Keratinocyte (primary cell): ENCODE results near the gene PGAM5. TPM values are rescaled to one million over a fixed set of nuclear protein-coding genes. Genes with fewer than 3 reads are reported as not detected.

Source experiments
- DNase-seq: peaks from one replicate; pipeline ENCODE4 v3.0.0-alpha.2; 2011; ENCODE audit warnings: low read depth, missing footprints, low spot score
- FAIRE-seq: peaks from 2 replicates; lab custom pipeline; 2011; peaks lifted over from hg19 to GRCh38; lab: Jason Lieb, UNC
- H2AFZ ChIP-seq: 2 replicates; pipeline ENCODE4 v1.6.0; 2012; ENCODE audit warnings: low read length, control low read depth, inconsistent platforms; ENCODE audit not compliant: control insufficient read depth
- H3K27ac ChIP-seq: 2 replicates; pipeline ENCODE4 v1.5.1; 2011; ENCODE audit warnings: low read length; ENCODE audit not compliant: control insufficient read depth, insufficient read depth
- H3K27me3 ChIP-seq: 3 replicates; pipeline ENCODE4 v1.6.0; 2011; ENCODE audit warnings: low read length; ENCODE audit not compliant: control insufficient read depth, insufficient read depth; ENCODE audit errors: extremely low read depth
- H3K36me3 ChIP-seq, 2 experiments: 2 replicates in 1 of 2; 3 replicates in 1 of 2; pipeline ENCODE4 v1.5.1; 2011; ENCODE audit warnings: low read length in 2 of 2, mild to moderate bottlenecking in 1 of 2; ENCODE audit not compliant: control insufficient read depth in 2 of 2, insufficient read depth in 2 of 2; ENCODE audit errors: extremely low read depth in 1 of 2
- H3K4me1 ChIP-seq: 3 replicates; pipeline ENCODE4 v1.5.1; 2011; ENCODE audit warnings: low read length; ENCODE audit not compliant: control insufficient read depth, insufficient read depth; ENCODE audit errors: extremely low read depth
- H3K4me2 ChIP-seq: 3 replicates; pipeline ENCODE4 v1.6.0; 2011; ENCODE audit warnings: low read depth, low read length; ENCODE audit not compliant: control insufficient read depth, insufficient read depth; ENCODE audit errors: extremely low read depth
- H3K4me3 ChIP-seq, 3 experiments: fragments of 200-600 bp in 1 of 3; sonication (generic) in 1 of 3; 2 replicates in 2 of 3; 3 replicates in 1 of 3; pipeline ENCODE4 v1.5.1; 2011 to 2016; ENCODE audit warnings: low read length in 3 of 3, mild to moderate bottlenecking in 3 of 3, control low read depth in 2 of 3, inconsistent platforms in 1 of 3, low read depth in 1 of 3, mixed read lengths in 1 of 3, mixed run types in 1 of 3, moderate library complexity in 1 of 3; ENCODE audit not compliant: control insufficient read depth in 2 of 3, insufficient read depth in 2 of 3; ENCODE audit errors: extremely low read depth in 1 of 3
- H3K79me2 ChIP-seq: 2 replicates; pipeline ENCODE4 v1.6.0; 2012; ENCODE audit warnings: low read length; ENCODE audit not compliant: control insufficient read depth, insufficient read depth
- H3K9ac ChIP-seq: 3 replicates; pipeline ENCODE4 v1.6.0; 2011; ENCODE audit warnings: low read length; ENCODE audit not compliant: control insufficient read depth, insufficient read depth; ENCODE audit errors: extremely low read depth
- H3K9me1 ChIP-seq: 3 replicates; pipeline ENCODE4 v1.6.0; 2011; ENCODE audit warnings: low read length; ENCODE audit not compliant: control insufficient read depth, insufficient read depth; ENCODE audit errors: extremely low read depth
- H3K9me3 ChIP-seq: 2 replicates; pipeline ENCODE4 v1.5.1; 2012; ENCODE audit warnings: low read depth, low read length; ENCODE audit not compliant: control insufficient read depth
- H4K20me1 ChIP-seq: 3 replicates; pipeline ENCODE4 v1.6.0; 2011; ENCODE audit warnings: low read length; ENCODE audit not compliant: control insufficient read depth, insufficient read depth; ENCODE audit errors: extremely low read depth
- EZH2 ChIP-seq: IDR thresholded peaks from one replicate; pipeline ENCODE4 v1.6.1; 2012; ENCODE audit warnings: inconsistent platforms, mild to moderate bottlenecking, low read length, moderate library complexity
- dilution Hi-C: fragments of 300-500 bp; cut with MboI; formaldehyde crosslinking; loops from one replicate; pipeline ENCODE4 v1.7.0; 2020; ENCODE audit warnings: low sequenced_read_pairs; ENCODE audit not compliant: extremely low pct_ligation_motif_present
- polyA plus RNA-seq, 5 experiments: library from polyadenylated mRNA; depleted of rRNA in 3 of 5; stranded (reverse) in 3 of 5; stranded (forward) in 1 of 5; unstranded in 1 of 5; fragments of >200 nt; gene quantifications; 1 replicate in 1 of 5; 2 replicates in 3 of 5; 3 replicates in 1 of 5; pipeline versions ENCODE4 v1.2.1 to v1.2.3, GENCODE V29; 2011 to 2012; ENCODE audit warnings: missing spikeins in 2 of 5, low read depth in 1 of 5, low replicate concordance in 1 of 5
- TF ChIP-seq, protein P1 (sequence below), 3 experiments: IDR thresholded peaks in 1 of 3; conservative IDR thresholded peaks in 1 of 3; optimal IDR thresholded peaks in 1 of 3; 2 replicates in 2 of 3; 3 replicates in 1 of 3; pipeline versions ENCODE3 to v1.5.1; 2011; ENCODE audit warnings: low read length in 3 of 3, mild to moderate bottlenecking in 3 of 3, moderate library complexity in 2 of 3, control low read depth in 1 of 3, inconsistent platforms in 1 of 3; ENCODE audit not compliant: insufficient read depth in 2 of 3; ENCODE audit errors: extremely low read depth in 1 of 3

PGAM5 gene
- polyA plus RNA-seq, 1 donor (not counting 4 experiments of a cell fraction or from before 2014, with no cell fraction given): 31.5 TPM

DNA sequence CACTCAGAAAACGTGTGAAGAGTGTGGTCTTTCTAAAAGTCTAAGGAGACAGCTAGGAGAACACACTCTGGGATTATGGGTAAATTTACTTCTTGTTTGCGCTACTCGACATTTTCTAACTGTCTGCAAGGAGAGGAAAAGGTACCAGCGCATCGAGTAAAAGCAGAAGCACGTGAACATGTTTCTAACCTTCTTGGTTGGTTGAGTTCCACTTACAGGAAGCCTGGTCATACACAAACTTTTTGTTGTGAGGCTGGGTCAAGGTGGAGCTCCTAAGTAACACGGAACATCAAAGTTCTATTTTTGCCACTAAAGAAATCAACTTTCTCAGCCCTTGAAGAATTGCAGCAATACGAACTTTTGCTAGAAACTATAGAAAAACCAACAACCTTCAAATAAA, 31.0 kb downstream of the PGAM5 start:
- dilution Hi-C loops: no loop called here
- H3K4me2 ChIP-seq: no peak overlapping the region
- no peak for FAIRE-seq
- H3K9me3 ChIP-seq: no peaks in the 10 kb centered on the region
- DNase-seq: no peak
- H3K36me3 ChIP-seq: peaks cover 58 to 60% of the 10 kb centered on the region in 2 experiments
- H3K79me2 ChIP-seq: peaks cover 67% of the 10 kb centered on the region
- H4K20me1 ChIP-seq: peaks cover 39% of the 10 kb centered on the region
- H3K27me3 ChIP-seq: no peaks in the 10 kb centered on the region
- no peak overlapping the region for H3K27ac ChIP-seq
- H3K9ac ChIP-seq: no peak overlapping the region
- H3K9me1 ChIP-seq: no peaks in the 10 kb centered on the region
- H2AFZ ChIP-seq: no peak overlapping the region
- no peak for TF ChIP-seq EZH2
- TF ChIP-seq, protein P1, sequence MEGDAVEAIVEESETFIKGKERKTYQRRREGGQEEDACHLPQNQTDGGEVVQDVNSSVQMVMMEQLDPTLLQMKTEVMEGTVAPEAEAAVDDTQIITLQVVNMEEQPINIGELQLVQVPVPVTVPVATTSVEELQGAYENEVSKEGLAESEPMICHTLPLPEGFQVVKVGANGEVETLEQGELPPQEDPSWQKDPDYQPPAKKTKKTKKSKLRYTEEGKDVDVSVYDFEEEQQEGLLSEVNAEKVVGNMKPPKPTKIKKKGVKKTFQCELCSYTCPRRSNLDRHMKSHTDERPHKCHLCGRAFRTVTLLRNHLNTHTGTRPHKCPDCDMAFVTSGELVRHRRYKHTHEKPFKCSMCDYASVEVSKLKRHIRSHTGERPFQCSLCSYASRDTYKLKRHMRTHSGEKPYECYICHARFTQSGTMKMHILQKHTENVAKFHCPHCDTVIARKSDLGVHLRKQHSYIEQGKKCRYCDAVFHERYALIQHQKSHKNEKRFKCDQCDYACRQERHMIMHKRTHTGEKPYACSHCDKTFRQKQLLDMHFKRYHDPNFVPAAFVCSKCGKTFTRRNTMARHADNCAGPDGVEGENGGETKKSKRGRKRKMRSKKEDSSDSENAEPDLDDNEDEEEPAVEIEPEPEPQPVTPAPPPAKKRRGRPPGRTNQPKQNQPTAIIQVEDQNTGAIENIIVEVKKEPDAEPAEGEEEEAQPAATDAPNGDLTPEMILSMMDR (optimal IDR thresholded peaks at IDR 0.05 in 1 of 3, IDR thresholded peaks at IDR 0.05 in 1 of 3, conservative IDR thresholded peaks at IDR 0.05 in 1 of 3; ENCODE audit: extremely low read depth in 1 of 3, insufficient read depth in 2 of 3, low read length in 3 of 3): no peak
- H3K4me3 ChIP-seq: no peak overlapping the region
- H3K4me1 ChIP-seq: no peaks in the 10 kb centered on the region

- no peak for TF ChIP-seq EZH2
- TF ChIP-seq, protein P1 (optimal IDR thresholded peaks at IDR 0.05 in 1 of 3, IDR thresholded peaks at IDR 0.05 in 1 of 3, conservative IDR thresholded peaks at IDR 0.05 in 1 of 3; ENCODE audit: extremely low read depth in 1 of 3, insufficient read depth in 2 of 3, low read length in 3 of 3): no peak
- DNase-seq (no peak), FAIRE-seq (no peak)
- dilution Hi-C loops: no loop called here
- H3K79me2 ChIP-seq: peaks cover 81% of the 10 kb centered on the region
- H4K20me1 ChIP-seq: peaks cover 40% of the 10 kb centered on the region
- no peaks in the 10 kb centered on the region for H3K27me3 ChIP-seq
- H3K4me1 ChIP-seq: no peaks in the 10 kb centered on the region
- no peaks in the 10 kb centered on the region for H3K9me1 ChIP-seq
- no peak overlapping the region for H2AFZ ChIP-seq
- H3K4me3 ChIP-seq: no peak overlapping the region
- no peak overlapping the region for H3K4me2 ChIP-seq
- H3K9me3 ChIP-seq: no peaks in the 10 kb centered on the region
- H3K27ac ChIP-seq: no peak overlapping the region
- no peak overlapping the region for H3K9ac ChIP-seq
- peaks cover 64 to 71% of the 10 kb centered on the region in 2 experiments for H3K36me3 ChIP-seq
Observed at GRCh38 chr12:132743831-132744230, 33.2 kb downstream of the PGAM5 start.
